Right atrium auricular region (tissue), 2 donors: ENCODE measurements around the gene ESPNL. TPM values are rescaled to one million over a fixed set of nuclear protein-coding genes. Genes with fewer than 3 reads are reported as not detected.
A peak's percentile ranks its signal among the peaks of the same experiment; 100 is the strongest.

ENCODE experiments used
- DNase-seq: peaks from one replicate; pipeline ENCODE4 v3.0.0-alpha.2; 2019; ENCODE audit warnings: low spot score
- H3K27ac ChIP-seq, 2 donors: fragments of 200-600 bp; sonication (generic); 1 replicate in 1 of 2; 2 replicates in 1 of 2; pipeline ENCODE4 v1.5.1; 2016 to 2019
- H3K27me3 ChIP-seq, 2 donors: fragments of 200-600 bp; sonication (generic); one replicate each; pipeline versions ENCODE4 v1.5.1 to v1.6.0; 2017 to 2019
- H3K36me3 ChIP-seq: fragments of 200-600 bp; sonication (generic); one replicate; pipeline ENCODE4 v1.5.1; 2016
- H3K4me1 ChIP-seq, 2 donors: fragments of 200-600 bp; sonication (generic); one replicate each; pipeline versions ENCODE4 v1.5.1 to v1.6.0; 2017 to 2019
- H3K4me3 ChIP-seq, 2 donors: fragments of 200-600 bp; sonication (generic); 1 replicate in 1 of 2; 2 replicates in 1 of 2; pipeline ENCODE4 v1.5.1; 2017 to 2019; ENCODE audit warnings: mild to moderate bottlenecking in 1 of 2, moderate library complexity in 1 of 2
- H3K9me3 ChIP-seq, 2 donors: fragments of 200-600 bp; sonication (generic); one replicate each; pipeline ENCODE4 v1.5.1; 2019
- total RNA-seq, 2 donors: library from RNA; depleted of rRNA; stranded (reverse); fragments of >200 nt; gene quantifications; one replicate each; pipeline ENCODE4 v1.1.0, GENCODE V29; 2016
- TF ChIP-seq, protein P1 (sequence below), 2 donors: fragments of 200-600 bp; sonication (generic); IDR thresholded peaks; one replicate each; pipeline ENCODE4 v1.5.1; 2019; ENCODE audit warnings: antibody characterized with exemption in 2 of 2

Gene ESPNL
- total RNA-seq, 2 donors from 2014 or later, result 0.26 to 2.0 TPM

DNA sequence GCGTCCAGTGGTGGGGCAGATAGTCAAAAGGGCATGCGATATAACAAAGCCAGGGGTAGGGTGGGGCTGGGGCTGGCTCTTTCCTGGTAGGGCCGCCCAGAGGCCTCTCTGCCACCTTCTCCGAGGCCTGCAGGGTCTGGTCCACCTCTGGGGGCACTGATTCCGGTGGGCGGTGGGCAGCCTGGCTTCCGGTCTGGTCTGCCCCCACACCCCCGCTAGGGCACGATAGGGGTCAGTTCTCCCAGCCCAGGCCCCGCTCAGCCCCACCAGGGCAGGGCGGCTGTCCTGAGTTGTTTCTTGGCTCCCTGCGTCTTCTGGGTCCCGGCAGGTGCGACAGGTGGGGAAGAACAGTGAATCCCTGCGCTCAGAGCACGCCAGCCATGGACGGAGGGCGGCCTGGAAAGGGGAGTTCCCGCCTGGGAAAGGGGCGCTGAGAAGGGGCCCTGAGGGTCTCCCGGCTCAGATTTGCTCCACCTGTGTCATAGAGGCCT is 57.9 kb downstream of the ESPNL start:
- no peaks in the 10 kb centered on the region for H3K27me3 ChIP-seq
- TF ChIP-seq, protein P1, sequence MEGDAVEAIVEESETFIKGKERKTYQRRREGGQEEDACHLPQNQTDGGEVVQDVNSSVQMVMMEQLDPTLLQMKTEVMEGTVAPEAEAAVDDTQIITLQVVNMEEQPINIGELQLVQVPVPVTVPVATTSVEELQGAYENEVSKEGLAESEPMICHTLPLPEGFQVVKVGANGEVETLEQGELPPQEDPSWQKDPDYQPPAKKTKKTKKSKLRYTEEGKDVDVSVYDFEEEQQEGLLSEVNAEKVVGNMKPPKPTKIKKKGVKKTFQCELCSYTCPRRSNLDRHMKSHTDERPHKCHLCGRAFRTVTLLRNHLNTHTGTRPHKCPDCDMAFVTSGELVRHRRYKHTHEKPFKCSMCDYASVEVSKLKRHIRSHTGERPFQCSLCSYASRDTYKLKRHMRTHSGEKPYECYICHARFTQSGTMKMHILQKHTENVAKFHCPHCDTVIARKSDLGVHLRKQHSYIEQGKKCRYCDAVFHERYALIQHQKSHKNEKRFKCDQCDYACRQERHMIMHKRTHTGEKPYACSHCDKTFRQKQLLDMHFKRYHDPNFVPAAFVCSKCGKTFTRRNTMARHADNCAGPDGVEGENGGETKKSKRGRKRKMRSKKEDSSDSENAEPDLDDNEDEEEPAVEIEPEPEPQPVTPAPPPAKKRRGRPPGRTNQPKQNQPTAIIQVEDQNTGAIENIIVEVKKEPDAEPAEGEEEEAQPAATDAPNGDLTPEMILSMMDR (IDR thresholded peaks at IDR 0.05), result no peak
- H3K36me3 ChIP-seq, result no peaks in the 10 kb centered on the region
- DNase-seq, result no peak
- no peak overlapping the region for H3K27ac ChIP-seq
- H3K4me3 ChIP-seq, result no peak overlapping the region
- H3K9me3 ChIP-seq, result no peaks in the 10 kb centered on the region
- H3K4me1 ChIP-seq, result peaks cover 0 to 15% of the 10 kb centered on the region in 2 donors

- Histone ChIP-seq H3K4me3 (peak within 1 kb of the TSS; percentile 21 to 42), H3K27me3 (no peaks in the 10 kb centered on the region), H3K27ac (no peak within 1 kb of the TSS), H3K9me3 (no peaks in the 10 kb centered on the region), H3K36me3 (no peaks in the 10 kb centered on the region), H3K4me1 (peaks cover 0 to 18% of the 10 kb centered on the region in 2 donors)
- DNase-seq, result no peak
- TF ChIP-seq, protein P1 (IDR thresholded peaks at IDR 0.05), result peak; percentile 51 to 71
Measured at GRCh38 chr2:238158509-238159070, 58.5 kb downstream of the ESPNL start, which contains the start of gene ERFE. ERFE (plus strand) TSS chr2:238158970; CDS start chr2:238159008, 38 bp downstream.

- TF ChIP-seq, protein P1 (IDR thresholded peaks at IDR 0.05), result no peak
- H3K9me3 ChIP-seq, result no peaks in the 10 kb centered on the region
- peaks cover 0 to 3% of the 10 kb centered on the region in 2 donors for H3K27me3 ChIP-seq
- DNase-seq, result no peak
- no peaks in the 10 kb centered on the region for H3K36me3 ChIP-seq
- peak overlapping the region; percentile 21 to 42 for H3K4me3 ChIP-seq
- H3K4me1 ChIP-seq, result peaks cover 0 to 20% of the 10 kb centered on the region in 2 donors
- H3K27ac ChIP-seq, result no peak overlapping the region
Measured at GRCh38 chr2:238159071-238159539, 59.0 kb downstream of the ESPNL start.

GRCh38 chr2:238159661-238160205 is 59.6 kb downstream of the ESPNL start:
- no peak overlapping the region for H3K4me3 ChIP-seq

DNA sequence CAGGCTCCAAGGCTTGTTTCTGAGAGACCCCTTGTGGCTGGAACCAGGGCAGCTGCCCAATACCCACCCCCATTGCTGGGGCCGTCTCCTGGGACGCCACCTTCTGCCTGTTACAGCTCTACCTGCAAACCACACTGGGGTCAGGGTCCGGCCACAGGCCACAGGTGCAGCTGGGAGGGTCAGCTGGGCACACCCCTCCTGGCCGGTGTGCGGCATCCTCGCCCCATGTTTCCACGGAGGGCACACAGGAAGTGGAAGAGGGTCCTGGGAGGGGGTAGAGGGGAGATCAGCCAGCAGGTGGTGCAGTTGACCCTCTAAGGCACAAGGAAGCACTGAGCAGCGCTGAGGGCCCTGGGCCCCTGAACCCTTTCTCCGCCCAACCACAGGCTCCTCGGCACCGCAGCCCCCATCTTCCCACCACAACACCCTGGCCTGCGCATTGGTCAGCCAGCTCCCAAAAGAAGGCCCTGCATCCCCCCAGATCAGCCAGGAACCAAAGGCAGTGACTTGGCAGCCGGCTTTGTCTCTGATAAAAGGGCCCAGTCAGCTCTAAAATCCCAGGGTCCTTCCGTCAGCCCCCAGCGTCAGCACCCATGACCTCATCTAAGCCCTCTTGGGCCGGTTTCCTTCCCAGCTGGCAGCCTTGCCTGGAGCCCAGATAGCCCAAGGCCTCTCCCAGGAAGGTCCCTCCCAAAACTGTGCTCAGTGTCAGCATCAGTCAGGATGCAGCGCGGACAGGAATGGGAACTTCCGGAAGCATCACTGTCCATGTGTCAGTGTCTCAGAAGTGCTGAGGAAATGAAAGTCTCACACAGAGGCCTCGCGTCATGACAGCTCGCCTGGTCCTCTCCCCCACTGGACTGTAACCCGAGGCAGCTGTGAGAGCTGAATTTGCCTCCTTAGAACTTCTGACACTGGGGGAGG is 60.3 kb downstream of the ESPNL start:
- H3K36me3 ChIP-seq, result no peaks in the 10 kb centered on the region
- H3K27ac ChIP-seq, result no peak overlapping the region
- DNase-seq, result no peak
- TF ChIP-seq, protein P1 (IDR thresholded peaks at IDR 0.05), result peak in 1 of 2 donors; percentile 47
- H3K4me3 ChIP-seq, result no peak overlapping the region
- peaks cover 0 to 5% of the 10 kb centered on the region in 2 donors for H3K27me3 ChIP-seq
- no peaks in the 10 kb centered on the region for H3K9me3 ChIP-seq
- H3K4me1 ChIP-seq, result peaks cover 0 to 21% of the 10 kb centered on the region in 2 donors

More at GRCh38 chr2:238159661-238160205, 59.6 kb downstream of the ESPNL start:
- Histone ChIP-seq H3K36me3 (no peaks in the 10 kb centered on the region), H3K4me1 (peaks cover 0 to 21% of the 10 kb centered on the region in 2 donors), H3K27me3 (peaks cover 0 to 5% of the 10 kb centered on the region in 2 donors), H3K9me3 (no peaks in the 10 kb centered on the region), H3K27ac (no peak overlapping the region)
- TF ChIP-seq, protein P1 (IDR thresholded peaks at IDR 0.05), result no peak
- DNase-seq, result no peak
